Subcutaneous abdominal adipose tissue (tissue), 5 donors: ENCODE data around the gene TRAK1.
"Not testable (repeated sequence)": the region's sequence is repeated elsewhere in the genome, so short reads cannot be mapped to it uniquely, and the experiment has no call there.

ENCODE experiments used
- H3K27ac ChIP-seq: one replicate; pipeline ENCODE4 v1.7.0; 2013; ENCODE audit warnings: low read depth, mild to moderate bottlenecking, inconsistent platforms, low read length, moderate library complexity
- H3K27me3 ChIP-seq, 5 donors: one replicate each; pipeline ENCODE4 v1.7.0; 2013; ENCODE audit warnings: low read length in 5 of 5, inconsistent platforms in 1 of 5; ENCODE audit not compliant: control insufficient read depth in 5 of 5, insufficient read depth in 4 of 5
- H3K36me3 ChIP-seq, 5 donors: one replicate each; pipeline ENCODE4 v1.7.0; 2013; ENCODE audit warnings: low read length in 5 of 5; ENCODE audit not compliant: control insufficient read depth in 5 of 5, insufficient read depth in 5 of 5
- H3K4me1 ChIP-seq, 5 donors: one replicate each; pipeline ENCODE4 v1.7.0; 2013; ENCODE audit warnings: low read length in 5 of 5, mild to moderate bottlenecking in 3 of 5, moderate library complexity in 1 of 5; ENCODE audit not compliant: control insufficient read depth in 5 of 5, insufficient read depth in 5 of 5
- H3K4me3 ChIP-seq, 5 donors: one replicate each; pipeline ENCODE4 v1.7.0; 2013; ENCODE audit warnings: low read length in 5 of 5, low read depth in 1 of 5
- H3K9ac ChIP-seq, 5 donors: one replicate each; pipeline ENCODE4 v1.7.0; 2013; ENCODE audit warnings: low read length in 5 of 5, mild to moderate bottlenecking in 4 of 5, moderate library complexity in 3 of 5
- H3K9me3 ChIP-seq, 5 donors: one replicate each; pipeline ENCODE4 v1.7.0; 2013; ENCODE audit warnings: low read length in 5 of 5; ENCODE audit not compliant: control insufficient read depth in 5 of 5
- donor health status: healthy.
- donor health status: healthy.
- donor health status: healthy.
- donor health status: healthy.
- donor health status: healthy.

The TRAK1 gene, protein sequence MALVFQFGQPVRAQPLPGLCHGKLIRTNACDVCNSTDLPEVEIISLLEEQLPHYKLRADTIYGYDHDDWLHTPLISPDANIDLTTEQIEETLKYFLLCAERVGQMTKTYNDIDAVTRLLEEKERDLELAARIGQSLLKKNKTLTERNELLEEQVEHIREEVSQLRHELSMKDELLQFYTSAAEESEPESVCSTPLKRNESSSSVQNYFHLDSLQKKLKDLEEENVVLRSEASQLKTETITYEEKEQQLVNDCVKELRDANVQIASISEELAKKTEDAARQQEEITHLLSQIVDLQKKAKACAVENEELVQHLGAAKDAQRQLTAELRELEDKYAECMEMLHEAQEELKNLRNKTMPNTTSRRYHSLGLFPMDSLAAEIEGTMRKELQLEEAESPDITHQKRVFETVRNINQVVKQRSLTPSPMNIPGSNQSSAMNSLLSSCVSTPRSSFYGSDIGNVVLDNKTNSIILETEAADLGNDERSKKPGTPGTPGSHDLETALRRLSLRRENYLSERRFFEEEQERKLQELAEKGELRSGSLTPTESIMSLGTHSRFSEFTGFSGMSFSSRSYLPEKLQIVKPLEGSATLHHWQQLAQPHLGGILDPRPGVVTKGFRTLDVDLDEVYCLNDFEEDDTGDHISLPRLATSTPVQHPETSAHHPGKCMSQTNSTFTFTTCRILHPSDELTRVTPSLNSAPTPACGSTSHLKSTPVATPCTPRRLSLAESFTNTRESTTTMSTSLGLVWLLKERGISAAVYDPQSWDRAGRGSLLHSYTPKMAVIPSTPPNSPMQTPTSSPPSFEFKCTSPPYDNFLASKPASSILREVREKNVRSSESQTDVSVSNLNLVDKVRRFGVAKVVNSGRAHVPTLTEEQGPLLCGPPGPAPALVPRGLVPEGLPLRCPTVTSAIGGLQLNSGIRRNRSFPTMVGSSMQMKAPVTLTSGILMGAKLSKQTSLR

DNA sequence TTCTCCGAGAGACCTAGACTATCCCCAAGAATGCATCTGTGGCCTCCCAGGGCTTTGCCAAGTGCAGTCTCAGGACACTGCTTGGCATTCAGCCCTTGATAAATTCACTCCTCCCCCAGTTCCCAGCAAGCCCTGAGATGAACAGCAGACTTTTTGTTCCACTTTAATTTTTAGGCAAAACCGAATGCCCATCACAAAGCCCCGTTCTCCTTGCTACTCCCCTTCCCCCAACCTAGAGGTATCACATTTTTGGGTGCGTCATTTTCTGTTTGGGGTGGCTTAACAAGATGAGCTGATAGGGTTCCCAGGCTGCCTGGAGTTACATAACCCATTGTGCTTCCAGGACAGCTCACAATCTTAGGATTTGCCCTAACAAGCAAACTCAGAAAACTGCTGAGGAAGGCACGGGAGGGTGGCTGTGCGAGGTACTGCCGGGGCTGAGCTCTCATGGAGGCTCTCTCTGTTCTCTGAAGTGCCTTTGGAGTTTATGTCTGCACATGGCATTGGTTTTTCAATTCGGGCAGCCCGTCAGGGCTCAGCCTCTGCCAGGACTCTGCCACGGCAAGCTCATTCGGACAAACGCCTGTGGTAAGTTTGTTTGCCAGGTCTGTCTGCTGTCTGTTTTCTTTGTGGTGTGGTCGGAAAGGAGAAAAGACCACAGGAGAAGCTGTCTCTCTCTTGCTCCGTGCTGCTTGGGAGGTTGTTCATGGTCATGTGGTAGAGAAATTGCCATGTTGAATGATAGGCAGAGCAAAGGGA lies at the start of gene TRAK1:
Gene TRAK1, plus strand, starts transcription at position 385 of the 759 bp plus-strand sequence. Its CDS starts 113 bp downstream, at position 498.
- Histone ChIP-seq H3K36me3 (peaks cover 6 to 53% (median 30%) of the 10 kb centered on the region in 5 donors), H3K9ac (peak within 1 kb of the TSS; percentile 25 to 87 (median 40)), H3K9me3 (peaks cover 0 to 4% (median 0%) of the 10 kb centered on the region in 5 donors), H3K27me3 (no peaks in the 10 kb centered on the region), H3K27ac (peak within 1 kb of the TSS; percentile 98), H3K4me3 (peak within 1 kb of the TSS; percentile 29 to 67 (median 52)), H3K4me1 (peaks cover 4 to 39% (median 25%) of the 10 kb centered on the region in 5 donors)

DNA sequence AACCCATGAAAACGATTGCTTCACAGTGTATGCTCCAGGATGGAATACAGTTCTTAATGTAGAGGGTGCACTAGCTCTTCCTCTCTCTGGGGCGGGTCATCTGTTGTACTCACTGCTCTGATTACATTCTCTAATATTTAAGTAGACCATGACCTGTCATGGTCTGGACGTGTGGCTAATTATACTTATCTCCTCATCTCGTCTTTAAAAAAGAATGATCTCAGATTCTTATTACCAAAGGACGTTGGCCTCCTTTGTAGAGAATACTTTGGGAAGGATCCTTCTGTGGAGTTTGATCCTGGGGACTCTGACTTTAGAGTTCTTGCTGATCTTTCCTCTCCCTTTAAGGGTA lies 48.4 kb upstream of the TRAK1 start:
- H3K9me3 ChIP-seq: no peaks in the 10 kb centered on the region
- no peaks in the 10 kb centered on the region for H3K36me3 ChIP-seq
- no peaks in the 10 kb centered on the region for H3K27me3 ChIP-seq
- H3K4me1 ChIP-seq: peaks cover 5 to 28% (median 26%) of the 10 kb centered on the region in 5 donors
- H3K27ac ChIP-seq: peak overlapping the region; percentile 51
- peak overlapping the region in 3 of 5 donors; percentile 39 to 75 (median 62) for H3K9ac ChIP-seq
- peak overlapping the region in 3 of 5 donors; percentile 34 to 44 (median 40) for H3K4me3 ChIP-seq

DNA sequence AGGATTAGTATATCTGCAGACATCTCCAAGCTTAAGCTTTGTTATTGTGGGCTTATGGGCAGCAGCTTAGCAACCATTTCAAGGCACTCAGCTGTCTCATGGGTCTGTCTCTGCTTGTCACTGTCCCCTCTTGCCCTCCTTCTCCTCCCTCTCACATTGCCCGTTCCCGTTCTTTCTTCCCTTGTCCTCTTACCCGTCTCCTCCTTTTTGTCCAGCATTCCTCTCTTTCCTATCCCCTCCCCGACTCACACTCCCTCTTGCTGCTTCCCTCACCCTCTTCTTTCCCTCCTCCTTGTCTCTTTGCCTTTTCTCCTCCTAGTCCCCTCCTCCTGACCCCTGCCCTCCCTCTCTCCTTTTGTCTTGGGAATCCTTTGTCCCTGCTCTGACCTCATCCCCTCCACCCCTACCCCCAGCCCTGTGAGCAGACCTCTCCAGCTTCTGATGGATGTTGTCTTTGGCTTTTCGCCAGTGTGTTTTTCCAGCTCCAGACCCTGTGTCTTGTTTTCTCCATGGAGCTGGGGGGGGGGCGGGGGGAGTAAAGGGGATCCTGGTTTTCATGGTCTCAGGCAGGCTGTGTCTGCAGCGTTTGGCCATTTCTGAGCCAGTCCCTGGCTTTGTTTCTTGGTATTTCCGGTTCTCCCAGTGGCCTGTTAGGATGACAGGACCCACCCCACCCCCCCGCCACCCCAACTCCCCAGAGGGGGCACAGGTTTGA lies 47.9 kb upstream of the TRAK1 start:
- H3K27me3 ChIP-seq: no peaks in the 10 kb centered on the region
- no peaks in the 10 kb centered on the region for H3K36me3 ChIP-seq
- H3K9ac ChIP-seq: peak overlapping the region in 3 of 5 donors; percentile 39 to 75 (median 62)
- peak overlapping the region in 4 of 5 donors; percentile 0 to 44 (median 37) for H3K4me3 ChIP-seq
- peak overlapping the region; percentile 51 for H3K27ac ChIP-seq
- H3K4me1 ChIP-seq: peaks cover 5 to 28% (median 26%) of the 10 kb centered on the region in 5 donors
- H3K9me3 ChIP-seq: no peaks in the 10 kb centered on the region

DNA sequence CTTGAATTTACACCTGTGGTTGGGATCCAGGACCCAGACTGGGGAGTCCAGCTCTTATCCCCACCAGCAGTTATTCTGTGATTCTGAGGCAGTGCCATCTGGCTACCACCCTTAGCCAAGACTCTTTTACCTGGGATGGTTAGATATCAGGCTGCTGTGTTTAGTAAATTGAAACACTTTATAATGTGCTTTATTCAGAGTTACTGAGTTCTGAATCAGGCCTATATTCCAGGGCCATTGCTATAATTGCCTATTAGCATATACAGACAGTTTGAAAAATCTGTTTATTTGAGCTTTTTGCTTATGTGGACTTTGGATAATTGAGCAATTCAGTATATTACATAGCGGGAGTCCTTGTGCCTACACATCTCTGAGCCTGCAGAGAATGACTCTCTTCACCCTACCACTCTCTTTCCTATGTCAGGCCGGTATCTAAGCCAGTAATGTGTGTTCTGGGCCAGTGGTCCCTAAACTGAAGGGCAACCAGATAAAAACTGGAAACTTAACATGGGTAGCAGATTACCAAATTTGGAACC lies 45.4 kb upstream of the TRAK1 start:
- H3K9ac ChIP-seq: no peak overlapping the region
- no peak overlapping the region for H3K27ac ChIP-seq
- H3K4me3 ChIP-seq: no peak overlapping the region
- no peaks in the 10 kb centered on the region for H3K36me3 ChIP-seq
- peaks cover 5 to 28% (median 26%) of the 10 kb centered on the region in 5 donors for H3K4me1 ChIP-seq
- H3K9me3 ChIP-seq: no peaks in the 10 kb centered on the region
- no peaks in the 10 kb centered on the region for H3K27me3 ChIP-seq

DNA sequence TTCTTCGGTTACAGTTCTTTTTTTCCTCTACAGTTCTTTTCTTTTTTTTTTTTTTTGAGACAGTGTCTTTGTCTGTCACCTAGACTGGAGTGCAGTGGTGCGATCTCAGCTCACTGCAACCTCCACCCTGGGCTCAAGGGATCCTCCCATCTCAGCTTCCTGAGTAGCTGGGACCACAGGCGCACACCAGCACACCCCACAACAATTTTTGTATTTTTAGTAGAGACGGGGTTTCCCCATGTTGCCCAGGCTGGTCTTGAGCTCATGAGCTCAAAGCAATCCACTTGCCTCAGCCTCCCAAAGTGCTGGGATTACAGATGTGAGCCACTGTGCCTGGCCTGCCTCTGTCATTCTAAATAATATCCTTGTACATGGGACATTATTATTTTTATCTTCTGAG lies 42.6 kb upstream of the TRAK1 start:
- not testable (repeated sequence) for H3K27me3 ChIP-seq, H3K36me3 ChIP-seq, H3K4me3 ChIP-seq, H3K9me3 ChIP-seq, H3K9ac ChIP-seq, H3K27ac ChIP-seq
- peaks cover 12 to 40% (median 36%) of the 10 kb centered on the region in 5 donors for H3K4me1 ChIP-seq

DNA sequence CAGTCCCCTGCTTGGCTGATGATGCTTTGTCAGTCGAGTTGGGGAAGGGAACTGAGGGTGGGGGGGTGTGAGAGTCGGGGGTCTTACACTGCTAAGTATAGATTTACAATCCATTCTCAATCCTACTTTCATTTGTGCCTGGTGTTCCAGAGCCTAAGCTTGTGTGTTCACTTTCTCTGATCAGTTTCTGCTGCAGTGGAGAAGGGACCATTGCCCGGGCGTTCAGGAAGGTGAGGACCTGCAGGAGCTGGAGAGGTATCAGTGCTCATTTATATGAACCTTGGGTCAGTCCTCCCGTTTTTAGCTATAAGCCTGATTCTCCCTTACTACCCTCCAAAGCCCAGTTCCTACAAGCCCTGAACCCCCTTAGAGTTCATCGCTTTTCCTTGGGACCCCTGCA lies 41.0 kb upstream of the TRAK1 start:
- H3K27ac ChIP-seq: no peak overlapping the region
- no peaks in the 10 kb centered on the region for H3K9me3 ChIP-seq
- no peaks in the 10 kb centered on the region for H3K27me3 ChIP-seq
- peaks cover 10 to 40% (median 37%) of the 10 kb centered on the region in 5 donors for H3K4me1 ChIP-seq
- H3K4me3 ChIP-seq: no peak overlapping the region
- H3K36me3 ChIP-seq: no peaks in the 10 kb centered on the region
- H3K9ac ChIP-seq: no peak overlapping the region

DNA sequence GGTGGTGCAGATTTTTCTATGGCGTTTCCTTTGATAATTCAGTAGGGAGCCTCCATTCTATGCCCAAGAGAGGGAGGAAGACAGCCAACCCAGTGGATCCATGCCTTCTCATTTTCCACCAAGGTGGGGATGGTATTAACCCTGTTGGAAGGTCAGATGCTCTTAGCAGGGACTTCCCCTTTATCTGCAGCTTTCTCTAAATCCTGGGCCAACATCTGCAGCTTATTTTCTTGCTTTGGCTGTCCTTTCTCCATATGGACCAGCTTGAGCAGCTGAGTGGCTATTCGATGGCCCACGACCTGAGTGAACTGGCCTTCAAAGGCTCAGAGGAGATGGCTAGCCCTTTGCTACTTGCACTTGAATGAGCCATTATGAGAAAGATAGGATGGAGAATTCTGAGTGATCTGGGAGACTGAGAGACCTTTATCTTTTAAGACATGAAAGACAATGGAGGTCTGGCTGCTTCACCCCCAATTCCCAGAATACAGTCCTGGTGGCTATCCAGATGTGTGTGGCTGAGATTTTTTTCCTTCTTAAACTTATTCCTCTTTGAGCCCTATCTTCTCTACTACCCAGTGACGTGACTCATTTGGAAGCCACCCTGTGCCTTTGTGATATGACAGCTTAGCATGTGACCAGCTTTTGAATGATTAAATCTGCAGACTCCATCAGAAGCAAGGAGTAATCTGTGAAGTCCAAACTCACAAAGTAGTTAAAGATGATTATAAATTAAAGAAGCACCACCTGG lies 39.6 kb upstream of the TRAK1 start:
- Histone ChIP-seq H3K4me1 (peaks cover 10 to 43% (median 37%) of the 10 kb centered on the region in 5 donors), H3K4me3 (no peak overlapping the region), H3K9me3 (no peaks in the 10 kb centered on the region), H3K27ac (peak overlapping the region; percentile 86), H3K36me3 (no peaks in the 10 kb centered on the region), H3K27me3 (no peaks in the 10 kb centered on the region), H3K9ac (peak overlapping the region in 1 of 5 donors; percentile 10)

DNA sequence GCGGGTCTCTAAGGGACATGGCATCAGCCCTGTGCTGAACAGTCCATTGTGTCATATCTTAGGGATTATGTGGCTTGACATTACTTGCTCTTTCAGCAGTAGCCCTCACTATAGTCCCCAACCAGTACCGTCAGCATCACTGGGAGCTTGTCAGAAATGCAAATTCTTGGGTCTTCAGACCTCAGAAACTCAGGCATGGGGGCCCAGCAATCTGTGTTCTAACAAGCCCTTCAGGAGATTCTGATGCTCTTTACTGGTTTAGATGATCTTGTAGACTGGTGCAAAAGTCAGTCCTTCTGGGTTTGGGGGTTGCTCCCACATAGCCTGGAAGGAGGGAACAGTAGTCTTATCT lies 39.0 kb upstream of the TRAK1 start:
- H3K9me3 ChIP-seq: no peaks in the 10 kb centered on the region
- peak overlapping the region in 1 of 5 donors; percentile 31 for H3K4me3 ChIP-seq
- peak overlapping the region in 2 of 5 donors; percentile 10 to 17 for H3K9ac ChIP-seq
- H3K4me1 ChIP-seq: peaks cover 10 to 48% (median 42%) of the 10 kb centered on the region in 5 donors
- H3K36me3 ChIP-seq: no peaks in the 10 kb centered on the region
- peak overlapping the region; percentile 86 for H3K27ac ChIP-seq
- H3K27me3 ChIP-seq: no peaks in the 10 kb centered on the region
